ENCODE measurements around the gene ERN1.
"Not testable (repeated sequence)": the region's sequence is repeated elsewhere in the genome, so short reads cannot be mapped to it uniquely, and the experiment has no call there.

The ERN1 gene

DNA sequence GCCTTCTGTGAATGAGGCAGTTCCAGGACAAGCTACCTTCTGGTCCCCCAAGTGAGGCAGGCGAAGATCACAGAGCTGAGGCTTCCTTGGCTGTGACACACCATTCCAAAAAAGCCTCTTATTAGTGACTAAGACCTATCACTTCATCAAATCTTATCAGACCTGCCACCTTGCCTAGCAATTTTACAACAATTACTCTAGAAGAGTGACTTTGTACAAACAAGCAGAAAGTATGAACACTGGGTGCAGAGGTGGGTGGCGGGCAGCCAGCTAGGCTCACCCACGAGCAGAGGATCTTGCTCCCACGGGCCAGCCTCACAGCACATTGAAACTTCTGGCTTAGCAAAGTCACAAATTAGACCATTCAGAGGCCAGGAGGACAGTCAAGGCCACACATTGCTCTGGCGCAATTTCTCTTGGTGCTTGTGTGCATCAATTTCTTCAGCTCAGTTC lies 107.3 kb downstream of the ERN1 start:
- no peak overlapping the region for H3K27ac ChIP-seq (replicated peaks)
- no peak for TF ChIP-seq POLR2AphosphoS5 (IDR thresholded peaks at IDR 0.05; ENCODE audit: low read depth)

DNA sequence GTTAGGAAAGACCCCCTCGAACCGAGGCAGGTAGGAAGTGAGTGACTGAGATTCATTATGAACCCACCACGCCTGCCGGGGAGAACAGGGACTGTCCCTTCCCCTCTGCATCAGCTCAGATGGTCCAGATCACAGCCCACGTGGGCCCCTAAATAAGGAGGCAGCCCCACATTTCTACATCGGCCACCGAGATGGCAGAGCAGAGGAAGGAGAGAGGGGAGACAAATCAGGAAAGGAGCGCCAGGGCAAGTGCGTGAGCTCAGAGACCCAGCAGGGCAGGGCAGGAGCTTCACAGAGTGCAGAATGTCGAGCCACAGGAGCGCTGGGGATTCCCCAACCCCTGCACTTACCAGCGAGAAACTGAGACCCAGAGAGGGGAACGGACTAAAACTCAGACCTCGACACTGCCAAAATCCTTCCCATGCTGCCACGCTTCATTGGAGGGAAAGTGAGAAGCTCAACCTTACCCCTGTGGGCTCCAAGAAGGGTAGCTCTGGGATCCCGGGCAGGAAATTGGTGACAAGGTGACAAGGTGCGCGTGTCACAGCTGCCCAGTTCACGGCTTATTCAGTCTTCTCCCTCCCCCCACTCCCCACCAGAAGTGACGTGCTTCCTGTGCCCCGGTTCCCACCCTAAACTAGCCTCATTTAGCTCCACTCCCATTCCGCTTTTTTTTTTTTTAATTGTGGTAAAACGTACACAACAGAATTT lies 109.7 kb downstream of the ERN1 start, which contains the start of gene ICAM2:
Gene ICAM2, minus strand, starts transcription at position 578 of the 711 bp plus-strand sequence. CDS start 13,942 bp downstream, outside the sequence.
- TF ChIP-seq, protein P1, sequence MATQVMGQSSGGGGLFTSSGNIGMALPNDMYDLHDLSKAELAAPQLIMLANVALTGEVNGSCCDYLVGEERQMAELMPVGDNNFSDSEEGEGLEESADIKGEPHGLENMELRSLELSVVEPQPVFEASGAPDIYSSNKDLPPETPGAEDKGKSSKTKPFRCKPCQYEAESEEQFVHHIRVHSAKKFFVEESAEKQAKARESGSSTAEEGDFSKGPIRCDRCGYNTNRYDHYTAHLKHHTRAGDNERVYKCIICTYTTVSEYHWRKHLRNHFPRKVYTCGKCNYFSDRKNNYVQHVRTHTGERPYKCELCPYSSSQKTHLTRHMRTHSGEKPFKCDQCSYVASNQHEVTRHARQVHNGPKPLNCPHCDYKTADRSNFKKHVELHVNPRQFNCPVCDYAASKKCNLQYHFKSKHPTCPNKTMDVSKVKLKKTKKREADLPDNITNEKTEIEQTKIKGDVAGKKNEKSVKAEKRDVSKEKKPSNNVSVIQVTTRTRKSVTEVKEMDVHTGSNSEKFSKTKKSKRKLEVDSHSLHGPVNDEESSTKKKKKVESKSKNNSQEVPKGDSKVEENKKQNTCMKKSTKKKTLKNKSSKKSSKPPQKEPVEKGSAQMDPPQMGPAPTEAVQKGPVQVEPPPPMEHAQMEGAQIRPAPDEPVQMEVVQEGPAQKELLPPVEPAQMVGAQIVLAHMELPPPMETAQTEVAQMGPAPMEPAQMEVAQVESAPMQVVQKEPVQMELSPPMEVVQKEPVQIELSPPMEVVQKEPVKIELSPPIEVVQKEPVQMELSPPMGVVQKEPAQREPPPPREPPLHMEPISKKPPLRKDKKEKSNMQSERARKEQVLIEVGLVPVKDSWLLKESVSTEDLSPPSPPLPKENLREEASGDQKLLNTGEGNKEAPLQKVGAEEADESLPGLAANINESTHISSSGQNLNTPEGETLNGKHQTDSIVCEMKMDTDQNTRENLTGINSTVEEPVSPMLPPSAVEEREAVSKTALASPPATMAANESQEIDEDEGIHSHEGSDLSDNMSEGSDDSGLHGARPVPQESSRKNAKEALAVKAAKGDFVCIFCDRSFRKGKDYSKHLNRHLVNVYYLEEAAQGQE (IDR thresholded peaks at IDR 0.05; ENCODE audit: insufficient replicate concordance, low read depth) = no peak
- TF ChIP-seq, protein P2, sequence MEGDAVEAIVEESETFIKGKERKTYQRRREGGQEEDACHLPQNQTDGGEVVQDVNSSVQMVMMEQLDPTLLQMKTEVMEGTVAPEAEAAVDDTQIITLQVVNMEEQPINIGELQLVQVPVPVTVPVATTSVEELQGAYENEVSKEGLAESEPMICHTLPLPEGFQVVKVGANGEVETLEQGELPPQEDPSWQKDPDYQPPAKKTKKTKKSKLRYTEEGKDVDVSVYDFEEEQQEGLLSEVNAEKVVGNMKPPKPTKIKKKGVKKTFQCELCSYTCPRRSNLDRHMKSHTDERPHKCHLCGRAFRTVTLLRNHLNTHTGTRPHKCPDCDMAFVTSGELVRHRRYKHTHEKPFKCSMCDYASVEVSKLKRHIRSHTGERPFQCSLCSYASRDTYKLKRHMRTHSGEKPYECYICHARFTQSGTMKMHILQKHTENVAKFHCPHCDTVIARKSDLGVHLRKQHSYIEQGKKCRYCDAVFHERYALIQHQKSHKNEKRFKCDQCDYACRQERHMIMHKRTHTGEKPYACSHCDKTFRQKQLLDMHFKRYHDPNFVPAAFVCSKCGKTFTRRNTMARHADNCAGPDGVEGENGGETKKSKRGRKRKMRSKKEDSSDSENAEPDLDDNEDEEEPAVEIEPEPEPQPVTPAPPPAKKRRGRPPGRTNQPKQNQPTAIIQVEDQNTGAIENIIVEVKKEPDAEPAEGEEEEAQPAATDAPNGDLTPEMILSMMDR (IDR thresholded peaks at IDR 0.05; ENCODE audit: insufficient read depth, low read length) = no peak
- TF ChIP-seq SPI1 (IDR thresholded peaks at IDR 0.05; ENCODE audit: borderline replicate concordance, low read depth) = peak; percentile 10; the same call in 1 of the 2 replicates
- peak; percentile 21; the same call in 1 of the 2 replicates for TF ChIP-seq GABPA (IDR thresholded peaks at IDR 0.05; ENCODE audit: low read depth)
- Histone ChIP-seq H3K4me3 (replicated peaks; ENCODE audit: insufficient read depth, low read length) (peak within 1 kb of the TSS; percentile 47), H3K27ac (replicated peaks) (peak within 1 kb of the TSS; percentile 56), H3K27me3 (ENCODE audit: insufficient read depth, poor library complexity, severe bottlenecking) (no peaks in the 10 kb centered on the region)
- DNase-seq (ENCODE audit: low read depth in 1 of 2, low spot score in 1 of 2) = peak; percentile 49 to 63

More for the DNA sequence above, 107.3 kb downstream of the ERN1 start:
- no peak for DNase-seq (ENCODE audit: low read depth in 1 of 2, low spot score in 1 of 2)
- H3K4me3 ChIP-seq (replicated peaks; ENCODE audit: insufficient read depth, low read length) = no peak overlapping the region
- no peaks in the 10 kb centered on the region for H3K27me3 ChIP-seq (ENCODE audit: insufficient read depth, poor library complexity, severe bottlenecking)

- H3K27me3 ChIP-seq (ENCODE audit: insufficient read depth, poor library complexity, severe bottlenecking); DNase-seq (ENCODE audit: low read depth in 1 of 2, low spot score in 1 of 2); H3K4me3 ChIP-seq (replicated peaks; ENCODE audit: insufficient read depth, low read length); H3K27ac ChIP-seq (replicated peaks): not testable (repeated sequence)
These were observed 110.4 kb downstream of the ERN1 start for GRCh38 chr17:64019551-64019961.

DNA sequence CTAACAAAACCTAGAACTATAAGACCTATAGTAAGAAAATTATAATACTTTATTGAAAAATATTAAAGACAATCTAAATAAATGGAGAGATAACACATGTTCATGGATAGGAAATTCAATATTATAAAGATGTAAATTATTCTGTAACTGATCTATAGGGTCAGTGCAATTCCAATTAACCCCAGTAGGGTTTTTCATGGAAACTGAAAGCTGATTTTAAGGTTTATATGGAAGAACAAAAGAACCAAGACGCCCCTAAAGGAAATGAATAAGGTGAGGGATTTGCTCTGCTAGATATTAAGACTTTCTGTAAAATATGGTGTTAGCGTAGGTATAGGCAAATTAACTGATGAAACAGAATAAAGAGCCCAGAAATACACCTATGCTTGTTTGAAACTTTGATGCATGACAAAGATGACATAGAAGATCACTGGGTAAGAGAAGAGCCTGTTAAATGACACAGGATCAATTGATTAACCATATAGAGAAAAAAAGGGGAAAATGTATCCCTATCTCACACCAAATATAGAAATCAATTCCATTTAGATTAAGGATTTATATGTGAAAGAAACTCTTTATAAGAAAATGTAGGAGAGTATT lies 112.5 kb downstream of the ERN1 start:
- no peak overlapping the region for H3K27ac ChIP-seq (replicated peaks)
- H3K4me3 ChIP-seq (replicated peaks; ENCODE audit: insufficient read depth, low read length) = no peak overlapping the region
- no peak for DNase-seq (ENCODE audit: low read depth in 1 of 2, low spot score in 1 of 2)
- H3K27me3 ChIP-seq (ENCODE audit: insufficient read depth, poor library complexity, severe bottlenecking) = no peaks in the 10 kb centered on the region
- TF ChIP-seq SPI1 (IDR thresholded peaks at IDR 0.05; ENCODE audit: borderline replicate concordance, low read depth) (no peak), POLR2AphosphoS5 (IDR thresholded peaks at IDR 0.05; ENCODE audit: low read depth) (no peak), GABPA (IDR thresholded peaks at IDR 0.05; ENCODE audit: low read depth) (no peak)
- TF ChIP-seq, protein P2 (IDR thresholded peaks at IDR 0.05; ENCODE audit: insufficient read depth, low read length) = no peak
- TF ChIP-seq, protein P1 (IDR thresholded peaks at IDR 0.05; ENCODE audit: insufficient replicate concordance, low read depth) = no peak

Measured in HL-60 (cell line).